ENCODE results near the gene ARGLU1.

Gene ARGLU1

DNA sequence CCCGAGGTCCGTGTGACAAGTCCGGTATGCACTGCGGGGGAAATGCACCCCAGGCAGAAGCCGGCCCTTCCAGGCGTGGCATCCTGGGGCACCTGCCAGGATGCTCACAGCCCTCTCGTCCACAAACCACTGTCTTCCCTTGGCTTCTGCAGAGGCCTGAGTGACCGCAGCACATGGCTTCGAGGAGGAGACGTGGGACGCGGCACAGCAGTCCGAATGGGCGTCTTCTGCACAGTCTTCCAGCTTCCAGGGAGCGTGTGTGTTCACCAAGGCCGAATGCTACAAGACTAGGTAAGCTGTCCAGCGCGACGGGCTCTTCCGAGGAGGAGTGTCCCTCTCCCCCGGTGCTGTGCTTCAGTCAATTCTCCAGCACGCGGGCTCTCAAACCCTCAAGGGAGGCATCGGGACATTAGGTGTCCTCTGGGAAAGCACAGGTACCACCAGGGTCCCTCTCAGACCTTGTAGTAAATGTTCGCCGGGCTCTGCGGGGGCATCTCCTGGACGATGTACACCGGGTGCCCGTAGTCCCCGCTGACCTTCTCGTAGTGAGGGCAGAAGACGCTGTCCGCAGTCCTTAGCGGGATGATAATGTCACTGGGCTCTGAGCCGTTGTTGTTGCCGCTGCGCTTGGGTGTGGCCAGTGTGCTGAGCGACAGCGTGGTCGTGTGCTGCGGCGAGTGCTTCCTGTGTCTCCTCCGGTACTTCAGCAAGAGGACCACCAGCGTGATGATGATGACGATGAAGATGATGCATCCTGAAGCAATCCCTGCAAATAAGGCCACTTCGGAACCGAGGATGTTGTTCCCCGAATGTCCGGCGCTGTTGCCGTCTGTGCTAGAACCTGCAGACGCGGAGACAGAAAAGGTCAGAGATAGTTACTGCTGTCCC is 75.1 kb downstream of the ARGLU1 start:
- DNase-seq (ENCODE audit: low read depth): no peak
- H3K4me3 ChIP-seq (ENCODE audit: low read depth, low read length): no peak overlapping the region

- H3K4me3 ChIP-seq (ENCODE audit: low read depth, low read length): no peak overlapping the region
- DNase-seq (ENCODE audit: low read depth): no peak
Observed at GRCh38 chr13:106491928-106492587, 75.9 kb downstream of the ARGLU1 start.

All from skeletal muscle cell (primary cell).